OCI-LY7 (cell line): ENCODE measurements around the gene YWHAB. TPM values are rescaled to one million over a fixed set of nuclear protein-coding genes. Genes with fewer than 3 reads are reported as not detected.

Source experiments
- BruUV-seq: library from RNA; stranded (reverse); fragments of 400-500 nt; replicated peaks from 2 replicates; lab custom pipeline; 2021; lab: Mats Ljungman, UMichigan
- CTCF ChIA-PET: fragments of 300-600 bp; sonication (Branson Sonifier 250); formaldehyde crosslinking; loops from one replicate; lab custom pipeline; 2022; ENCODE audit warnings: antibody characterized with exemption; ENCODE audit not compliant: unreplicated experiment; lab: Charles Lee
- POLR2A ChIA-PET: fragments of 300-600 bp; sonication (Branson Sonifier 250); formaldehyde crosslinking; loops from one replicate; lab custom pipeline; 2022; ENCODE audit warnings: antibody characterized with exemption; lab: Charles Lee
- DNase-seq: peaks from one replicate; pipeline ENCODE4 v3.0.0-alpha.2; 2015; ENCODE audit warnings: low spot score
- H2AFZ ChIP-seq: fragments of 200-600 bp; sonication (generic), shearing (Covaris generic); 2 replicates; pipeline ENCODE4 v1.6.1; 2014; ENCODE audit warnings: mild to moderate bottlenecking, antibody characterized with exemption, low read length, moderate library complexity
- H3K27ac ChIP-seq: fragments of 200-600 bp; sonication (generic); 2 replicates; pipeline ENCODE4 v1.5.1; 2014; ENCODE audit warnings: mixed run types, low read depth, mild to moderate bottlenecking, moderate library complexity, low read length, inconsistent platforms; ENCODE audit not compliant: poor library complexity, severe bottlenecking
- H3K36me3 ChIP-seq: fragments of 200-600 bp; sonication (generic); 2 replicates; pipeline ENCODE4 v1.6.1; 2014; ENCODE audit warnings: mild to moderate bottlenecking, antibody characterized with exemption, low read length, moderate library complexity, mixed read lengths; ENCODE audit not compliant: insufficient read depth
- H3K4me1 ChIP-seq: fragments of 200-600 bp; sonication (generic); 2 replicates; pipeline ENCODE4 v1.5.1; 2014; ENCODE audit warnings: mild to moderate bottlenecking, low read length; ENCODE audit not compliant: insufficient read depth, poor library complexity, severe bottlenecking
- H3K4me2 ChIP-seq: fragments of 200-600 bp; sonication (generic); 2 replicates; pipeline ENCODE4 v1.6.1; 2014; ENCODE audit warnings: mild to moderate bottlenecking, low read length
- H3K4me3 ChIP-seq: fragments of 200-600 bp; sonication (generic); 2 replicates; pipeline ENCODE4 v1.5.1; 2014; ENCODE audit warnings: mild to moderate bottlenecking, low read depth, low read length; ENCODE audit not compliant: poor library complexity, severe bottlenecking
- H3K79me2 ChIP-seq: fragments of 200-600 bp; sonication (generic); 2 replicates; pipeline ENCODE4 v1.6.1; 2016; ENCODE audit warnings: low read depth, mild to moderate bottlenecking, low read length, moderate library complexity, mixed read lengths; ENCODE audit not compliant: insufficient read depth
- H3K9me2 ChIP-seq: fragments of 200-600 bp; sonication (generic); 2 replicates; pipeline ENCODE4 v1.6.1; 2016; ENCODE audit warnings: mild to moderate bottlenecking, low read length, mixed read lengths; ENCODE audit not compliant: insufficient read depth
- H3K9me3 ChIP-seq: fragments of 200-600 bp; sonication (generic); 2 replicates; pipeline ENCODE4 v1.6.1; 2014; ENCODE audit warnings: mild to moderate bottlenecking, mixed run types, low read length, mixed read lengths
- H4K20me1 ChIP-seq: fragments of 200-600 bp; sonication (generic); 2 replicates; pipeline ENCODE4 v1.6.1; 2014; ENCODE audit warnings: mild to moderate bottlenecking, antibody characterized with exemption, low read length, moderate library complexity, mixed read lengths; ENCODE audit not compliant: insufficient read depth
- CTCF ChIP-seq: fragments of 200-600 bp; sonication (generic); conservative IDR thresholded peaks from 2 replicates; pipeline ENCODE4 v1.5.1; 2014; ENCODE audit warnings: mild to moderate bottlenecking, antibody characterized with exemption, low read length, moderate library complexity, mixed read lengths
- EZH2phosphoT487 ChIP-seq: fragments of 200-600 bp; sonication (generic); IDR thresholded peaks from 2 replicates; pipeline ENCODE4 v1.6.1; 2018; ENCODE audit warnings: low read depth, borderline replicate concordance, mild to moderate bottlenecking, mixed run types, antibody characterized with exemption, low read length, moderate library complexity, mixed read lengths
- intact Hi-C: fragments of 100-400 bp; cut with micrococcal nuclease; formaldehyde crosslinking; loops from one replicate; pipeline ENCODE4 v1.10.0; 2022; ENCODE audit not compliant: unreplicated experiment
- total RNA-seq, 2 experiments: library from RNA; depleted of rRNA in 1 of 2; stranded (reverse); fragments of >200 nt in 1 of 2; shearing (Covaris generic) in 1 of 2; gene quantifications; 2 replicates each; pipeline ENCODE4 v1.2.3, GENCODE V29; 2014 to 2022

YWHAB gene
- total RNA-seq, 2 experiments from 2014 or later: 72.8 to 245 TPM

- Histone ChIP-seq H3K27ac (peak overlapping the region; percentile 20), H3K36me3 (peaks cover 76% of the 10 kb centered on the region), H2AFZ (no peak overlapping the region), H3K4me3 (peak overlapping the region; percentile 74), H3K4me1 (peaks cover 25% of the 10 kb centered on the region), H3K9me2 (no peaks in the 10 kb centered on the region), H3K79me2 (no peaks in the 10 kb centered on the region; the same call in 1 of the 2 replicates), H4K20me1 (peaks cover 13% of the 10 kb centered on the region; the same call in 1 of the 2 replicates), H3K9me3 (no peaks in the 10 kb centered on the region), H3K4me2 (peak overlapping the region; percentile 74)
- POLR2A ChIA-PET: interaction anchor here (0.7 to 1.3 kb wide), 4 partner anchors 13 to 69 kb away, joined by 3 to 11 read pairs (median 7); no protein-coding TSS in a partner anchor
- intact Hi-C loops: no loop called here
- DNase-seq: no peak
- BruUV-seq: no TSS peak
- CTCF ChIA-PET: interaction anchor here (0.6 kb wide), 3 partner anchors 16 to 168 kb away, joined by 3 to 4 read pairs (median 3); partner anchors contain the start of gene TOMM34
- TF ChIP-seq EZH2phosphoT487 (no peak), CTCF (no peak)
These were observed 23.7 kb downstream of the YWHAB start for GRCh38 chr20:44908987-44909871.

GRCh38 chr20:44909872-44910689 is 24.6 kb downstream of the YWHAB start, which contains the start of gene PABPC1L:
TSS of gene PABPC1L (plus strand) at chr20:44910060. CDS start at chr20:44910144, 84 bp downstream.
- ChIA-PET CTCF (interaction anchor here (0.6 to 1.2 kb wide), 4 partner anchors 15 to 169 kb away, joined by 3 to 4 read pairs (median 3); no protein-coding TSS in a partner anchor), POLR2A (interaction anchor here (0.7 to 1.3 kb wide), 7 partner anchors 14 to 267 kb away, joined by 3 to 11 read pairs (median 4); no protein-coding TSS in a partner anchor)
- H3K27ac ChIP-seq: peak within 1 kb of the TSS; percentile 51

More at GRCh38 chr20:44909872-44910689, 24.6 kb downstream of the YWHAB start, which contains the start of gene PABPC1L:
- Histone ChIP-seq H3K4me3 (peak within 1 kb of the TSS; percentile 74), H3K79me2 (no peaks in the 10 kb centered on the region; the same call in 1 of the 2 replicates), H3K9me3 (no peaks in the 10 kb centered on the region), H3K9me2 (no peaks in the 10 kb centered on the region), H4K20me1 (peaks cover 8% of the 10 kb centered on the region; the same call in 1 of the 2 replicates), H2AFZ (peak within 1 kb of the TSS; percentile 42; the same call in 1 of the 2 replicates), H3K36me3 (peaks cover 76% of the 10 kb centered on the region), H3K4me2 (peak within 1 kb of the TSS; percentile 74), H3K4me1 (peaks cover 25% of the 10 kb centered on the region)
- no TSS peak for BruUV-seq
- intact Hi-C loops: loop anchor here (2.0 to 5.0 kb wide), 3 partner anchors 23 to 187 kb away; partner anchors contain the start of gene STK4
- peak; percentile 90 for DNase-seq
- TF ChIP-seq CTCF: no peak
- TF ChIP-seq EZH2phosphoT487: no peak
